Mucosa of rectum (tissue), 2 donors: ENCODE results near the gene IL18.
"Not testable (repeated sequence)": the region's sequence is repeated elsewhere in the genome, so short reads cannot be mapped to it uniquely, and the experiment has no call there.

ENCODE experiments used
- H3K27ac ChIP-seq, 2 donors: one replicate each; pipeline ENCODE4 v1.7.0; 2013; ENCODE audit warnings: inconsistent platforms in 2 of 2, low read depth in 2 of 2, low read length in 2 of 2
- H3K27me3 ChIP-seq, 2 donors: one replicate each; pipeline ENCODE4 v1.7.0; 2013; ENCODE audit warnings: low read length in 2 of 2; ENCODE audit not compliant: control insufficient read depth in 2 of 2, insufficient read depth in 2 of 2
- H3K36me3 ChIP-seq, 2 donors: one replicate each; pipeline ENCODE4 v1.7.0; 2013; ENCODE audit warnings: low read length in 2 of 2; ENCODE audit not compliant: control insufficient read depth in 2 of 2, insufficient read depth in 2 of 2
- H3K4me1 ChIP-seq, 2 donors: one replicate each; pipeline ENCODE4 v1.7.0; 2013; ENCODE audit warnings: low read length in 2 of 2, mild to moderate bottlenecking in 1 of 2; ENCODE audit not compliant: control insufficient read depth in 2 of 2, insufficient read depth in 2 of 2
- H3K4me3 ChIP-seq, 2 donors: one replicate each; pipeline ENCODE4 v1.7.0; 2013; ENCODE audit warnings: low read length in 2 of 2
- H3K9ac ChIP-seq, 2 donors: one replicate each; pipeline ENCODE4 v1.7.0; 2013; ENCODE audit warnings: low read length in 2 of 2, low read depth in 1 of 2, mild to moderate bottlenecking in 1 of 2
- H3K9me3 ChIP-seq, 2 donors: one replicate each; pipeline ENCODE4 v1.7.0; 2013; ENCODE audit warnings: low read length in 2 of 2; ENCODE audit not compliant: control insufficient read depth in 2 of 2
- donor health status: healthy.
- donor health status: Normal muscosa, but diverticular disease.

The IL18 gene

GRCh38 chr11:112163875-112164685, at the start of gene IL18:
IL18 (minus strand) TSS chr11:112164094; CDS start chr11:112155053, 9,041 bp downstream.
- peaks cover 5 to 26% of the 10 kb centered on the region in 2 donors for H3K4me1 ChIP-seq
- H3K4me3 ChIP-seq = peak within 1 kb of the TSS; percentile 59 to 76
- peak within 1 kb of the TSS; percentile 64 to 80 for H3K27ac ChIP-seq

GRCh38 chr11:112212710-112213109, 48.8 kb upstream of the IL18 start:
- Histone ChIP-seq H3K4me1 (no peaks in the 10 kb centered on the region), H3K36me3 (no peaks in the 10 kb centered on the region), H3K9ac (no peak overlapping the region), H3K27me3 (no peaks in the 10 kb centered on the region), H3K27ac (no peak overlapping the region), H3K4me3 (no peak overlapping the region), H3K9me3 (no peaks in the 10 kb centered on the region)

More at GRCh38 chr11:112163875-112164685, at the start of gene IL18:
- no peaks in the 10 kb centered on the region for H3K36me3 ChIP-seq
- peak within 1 kb of the TSS; percentile 52 to 63 for H3K9ac ChIP-seq
- H3K27me3 ChIP-seq = no peaks in the 10 kb centered on the region
- no peaks in the 10 kb centered on the region for H3K9me3 ChIP-seq

- Histone ChIP-seq H3K4me1 (no peaks in the 10 kb centered on the region), H3K27me3 (no peaks in the 10 kb centered on the region), H3K9me3 (no peaks in the 10 kb centered on the region), H3K9ac (no peak overlapping the region), H3K36me3 (no peaks in the 10 kb centered on the region), H3K27ac (no peak overlapping the region), H3K4me3 (no peak overlapping the region)
Measured at GRCh38 chr11:112212290-112212689, 48.4 kb upstream of the IL18 start.

GRCh38 chr11:112211536-112211935, 47.6 kb upstream of the IL18 start:
- no peaks in the 10 kb centered on the region for H3K4me1 ChIP-seq
- no peak overlapping the region for H3K9ac ChIP-seq

GRCh38 chr11:112210890-112211289, 47.0 kb upstream of the IL18 start:
- no peaks in the 10 kb centered on the region for H3K27me3 ChIP-seq
- H3K36me3 ChIP-seq = no peaks in the 10 kb centered on the region
- no peak overlapping the region for H3K4me3 ChIP-seq
- no peak overlapping the region for H3K9ac ChIP-seq
- no peaks in the 10 kb centered on the region for H3K9me3 ChIP-seq
- no peak overlapping the region for H3K27ac ChIP-seq
- H3K4me1 ChIP-seq = no peaks in the 10 kb centered on the region

More at GRCh38 chr11:112211536-112211935, 47.6 kb upstream of the IL18 start:
- Histone ChIP-seq H3K4me3 (no peak overlapping the region), H3K36me3 (no peaks in the 10 kb centered on the region), H3K27ac (no peak overlapping the region), H3K9me3 (no peaks in the 10 kb centered on the region), H3K27me3 (no peaks in the 10 kb centered on the region)

GRCh38 chr11:112206071-112206470, 42.2 kb upstream of the IL18 start:
- H3K27me3 ChIP-seq = no peaks in the 10 kb centered on the region
- no peak overlapping the region for H3K4me3 ChIP-seq
- H3K36me3 ChIP-seq = no peaks in the 10 kb centered on the region
- H3K27ac ChIP-seq = no peak overlapping the region
- H3K9ac ChIP-seq = no peak overlapping the region
- no peaks in the 10 kb centered on the region for H3K9me3 ChIP-seq
- H3K4me1 ChIP-seq = no peaks in the 10 kb centered on the region

GRCh38 chr11:112200252-112200651, 36.4 kb upstream of the IL18 start:
- no peak overlapping the region for H3K27ac ChIP-seq
- no peak overlapping the region for H3K4me3 ChIP-seq
- H3K4me1 ChIP-seq = no peaks in the 10 kb centered on the region
- H3K36me3 ChIP-seq = no peaks in the 10 kb centered on the region
- H3K9ac ChIP-seq = no peak overlapping the region
- no peaks in the 10 kb centered on the region for H3K27me3 ChIP-seq
- H3K9me3 ChIP-seq = no peaks in the 10 kb centered on the region

- not testable (repeated sequence) for H3K36me3 ChIP-seq, H3K9ac ChIP-seq, H3K9me3 ChIP-seq, H3K27ac ChIP-seq, H3K4me3 ChIP-seq, H3K27me3 ChIP-seq, H3K4me1 ChIP-seq
Measured at GRCh38 chr11:112199101-112199500, 35.2 kb upstream of the IL18 start.

GRCh38 chr11:112196519-112197087, 32.7 kb upstream of the IL18 start:
- no peaks in the 10 kb centered on the region for H3K4me1 ChIP-seq
- H3K9ac ChIP-seq = no peak overlapping the region
- no peak overlapping the region for H3K4me3 ChIP-seq
- no peaks in the 10 kb centered on the region for H3K36me3 ChIP-seq
- no peaks in the 10 kb centered on the region for H3K9me3 ChIP-seq
- no peaks in the 10 kb centered on the region for H3K27me3 ChIP-seq
- no peak overlapping the region for H3K27ac ChIP-seq

- Histone ChIP-seq H3K4me1 (no peaks in the 10 kb centered on the region), H3K27me3 (no peaks in the 10 kb centered on the region), H3K27ac (no peak overlapping the region), H3K9me3 (no peaks in the 10 kb centered on the region), H3K9ac (no peak overlapping the region), H3K36me3 (no peaks in the 10 kb centered on the region), H3K4me3 (no peak overlapping the region)
Measured at GRCh38 chr11:112195951-112196351, 32.1 kb upstream of the IL18 start.
